Cardiac muscle cell (in vitro differentiated cells and primary cell): ENCODE measurements around the gene PRSS36. TPM values are rescaled to one million over a fixed set of nuclear protein-coding genes. Genes with fewer than 3 reads are reported as not detected.

Experiments used
- DNase-seq, 2 donors: peaks; one replicate each; pipeline versions ENCODE4 v3.0.0 to v3.0.0-alpha.2; 2010 to 2017; ENCODE audit warnings: low read depth in 1 of 2, low spot score in 1 of 2
- H3K27ac ChIP-seq: fragments of 200-600 bp; sonication (generic); 2 replicates; pipeline ENCODE4 v1.5.1; 2016
- H3K27me3 ChIP-seq: fragments of 200-600 bp; sonication (generic); 2 replicates; pipeline ENCODE4 v1.6.0; 2016; ENCODE audit warnings: control low read depth
- H3K36me3 ChIP-seq: fragments of 200-600 bp; sonication (generic); 2 replicates; pipeline ENCODE4 v1.5.1; 2016; ENCODE audit warnings: control low read depth
- H3K4me1 ChIP-seq: fragments of 200-600 bp; sonication (generic); 2 replicates; pipeline ENCODE4 v1.8.1; 2017; ENCODE audit warnings: low read depth, mild to moderate bottlenecking, mixed run types
- H3K4me3 ChIP-seq: fragments of 200-600 bp; sonication (generic); 2 replicates; pipeline ENCODE4 v1.5.1; 2016; ENCODE audit warnings: mild to moderate bottlenecking
- H3K9me3 ChIP-seq: fragments of 200-600 bp; sonication (generic); 2 replicates; pipeline ENCODE4 v1.5.1; 2017; ENCODE audit warnings: low read depth, mild to moderate bottlenecking, control low read depth
- polyA plus RNA-seq: library from polyadenylated mRNA; unstranded; fragments of >200 nt; fragmentation: Nextera tagmentation; extraction: Ambion mirVana; gene quantifications from 2 replicates; pipeline ENCODE4 v1.2.1, GENCODE V29; 2016
- total RNA-seq: library from RNA; depleted of rRNA; stranded (reverse); fragments of >200 nt; gene quantifications from 2 replicates; pipeline ENCODE4 v1.2.3, GENCODE V29; 2016
- TF ChIP-seq, protein P1 (sequence below): IDR thresholded peaks from 2 replicates; pipeline ENCODE4 v1.5.1; 2012; ENCODE audit warnings: low read depth, mild to moderate bottlenecking, low read length

Gene PRSS36
- total and polyA plus RNA-seq, 2 experiments from 2014 or later: 0.63 to 1.8 TPM

DNA sequence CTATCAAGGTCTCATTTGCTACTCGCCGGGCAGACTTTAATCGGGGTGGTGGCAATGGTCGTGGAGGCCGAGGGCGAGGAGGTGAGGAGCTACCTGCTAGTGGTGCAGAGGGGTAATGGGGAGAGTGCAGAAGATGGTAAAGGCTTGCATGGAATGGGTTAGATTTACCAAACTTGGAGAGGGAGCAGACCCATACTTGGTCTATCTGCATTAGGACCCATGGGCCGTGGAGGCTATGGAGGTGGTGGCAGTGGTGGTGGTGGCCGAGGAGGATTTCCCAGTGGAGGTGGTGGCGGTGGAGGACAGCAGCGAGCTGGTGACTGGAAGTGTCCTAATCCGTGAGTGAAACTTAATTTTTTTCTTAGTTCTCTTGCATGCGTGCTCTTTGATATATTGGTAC, 40.2 kb upstream of the PRSS36 start:
- no peaks in the 10 kb centered on the region for H3K27me3 ChIP-seq
- no peaks in the 10 kb centered on the region for H3K9me3 ChIP-seq
- H3K4me1 ChIP-seq: no peaks in the 10 kb centered on the region
- peaks cover 100% of the 10 kb centered on the region for H3K36me3 ChIP-seq
- H3K27ac ChIP-seq: no peak overlapping the region
- TF ChIP-seq, protein P1, sequence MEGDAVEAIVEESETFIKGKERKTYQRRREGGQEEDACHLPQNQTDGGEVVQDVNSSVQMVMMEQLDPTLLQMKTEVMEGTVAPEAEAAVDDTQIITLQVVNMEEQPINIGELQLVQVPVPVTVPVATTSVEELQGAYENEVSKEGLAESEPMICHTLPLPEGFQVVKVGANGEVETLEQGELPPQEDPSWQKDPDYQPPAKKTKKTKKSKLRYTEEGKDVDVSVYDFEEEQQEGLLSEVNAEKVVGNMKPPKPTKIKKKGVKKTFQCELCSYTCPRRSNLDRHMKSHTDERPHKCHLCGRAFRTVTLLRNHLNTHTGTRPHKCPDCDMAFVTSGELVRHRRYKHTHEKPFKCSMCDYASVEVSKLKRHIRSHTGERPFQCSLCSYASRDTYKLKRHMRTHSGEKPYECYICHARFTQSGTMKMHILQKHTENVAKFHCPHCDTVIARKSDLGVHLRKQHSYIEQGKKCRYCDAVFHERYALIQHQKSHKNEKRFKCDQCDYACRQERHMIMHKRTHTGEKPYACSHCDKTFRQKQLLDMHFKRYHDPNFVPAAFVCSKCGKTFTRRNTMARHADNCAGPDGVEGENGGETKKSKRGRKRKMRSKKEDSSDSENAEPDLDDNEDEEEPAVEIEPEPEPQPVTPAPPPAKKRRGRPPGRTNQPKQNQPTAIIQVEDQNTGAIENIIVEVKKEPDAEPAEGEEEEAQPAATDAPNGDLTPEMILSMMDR: no peak
- no peak overlapping the region for H3K4me3 ChIP-seq
- no peak for DNase-seq

DNA sequence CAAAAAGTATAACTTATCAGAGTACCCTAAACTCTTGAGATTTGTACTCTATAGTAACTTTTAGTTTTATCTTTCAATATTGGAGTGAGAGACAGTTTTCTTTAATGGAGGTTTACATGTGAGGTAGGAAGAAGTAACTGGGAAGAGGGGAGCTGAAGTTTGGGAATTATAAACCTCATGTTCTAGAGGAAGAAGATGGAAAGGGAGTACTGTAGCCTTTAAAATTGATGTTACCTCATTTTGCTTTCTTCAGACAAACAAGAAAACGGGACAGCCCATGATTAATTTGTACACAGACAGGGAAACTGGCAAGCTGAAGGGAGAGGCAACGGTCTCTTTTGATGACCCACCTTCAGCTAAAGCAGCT, 39.5 kb upstream of the PRSS36 start:
- H3K27ac ChIP-seq: no peak overlapping the region
- no peaks in the 10 kb centered on the region for H3K9me3 ChIP-seq
- peaks cover 99% of the 10 kb centered on the region for H3K36me3 ChIP-seq
- TF ChIP-seq, protein P1: no peak
- no peak overlapping the region for H3K4me3 ChIP-seq
- H3K27me3 ChIP-seq: no peaks in the 10 kb centered on the region
- no peak for DNase-seq
- H3K4me1 ChIP-seq: no peaks in the 10 kb centered on the region

DNA sequence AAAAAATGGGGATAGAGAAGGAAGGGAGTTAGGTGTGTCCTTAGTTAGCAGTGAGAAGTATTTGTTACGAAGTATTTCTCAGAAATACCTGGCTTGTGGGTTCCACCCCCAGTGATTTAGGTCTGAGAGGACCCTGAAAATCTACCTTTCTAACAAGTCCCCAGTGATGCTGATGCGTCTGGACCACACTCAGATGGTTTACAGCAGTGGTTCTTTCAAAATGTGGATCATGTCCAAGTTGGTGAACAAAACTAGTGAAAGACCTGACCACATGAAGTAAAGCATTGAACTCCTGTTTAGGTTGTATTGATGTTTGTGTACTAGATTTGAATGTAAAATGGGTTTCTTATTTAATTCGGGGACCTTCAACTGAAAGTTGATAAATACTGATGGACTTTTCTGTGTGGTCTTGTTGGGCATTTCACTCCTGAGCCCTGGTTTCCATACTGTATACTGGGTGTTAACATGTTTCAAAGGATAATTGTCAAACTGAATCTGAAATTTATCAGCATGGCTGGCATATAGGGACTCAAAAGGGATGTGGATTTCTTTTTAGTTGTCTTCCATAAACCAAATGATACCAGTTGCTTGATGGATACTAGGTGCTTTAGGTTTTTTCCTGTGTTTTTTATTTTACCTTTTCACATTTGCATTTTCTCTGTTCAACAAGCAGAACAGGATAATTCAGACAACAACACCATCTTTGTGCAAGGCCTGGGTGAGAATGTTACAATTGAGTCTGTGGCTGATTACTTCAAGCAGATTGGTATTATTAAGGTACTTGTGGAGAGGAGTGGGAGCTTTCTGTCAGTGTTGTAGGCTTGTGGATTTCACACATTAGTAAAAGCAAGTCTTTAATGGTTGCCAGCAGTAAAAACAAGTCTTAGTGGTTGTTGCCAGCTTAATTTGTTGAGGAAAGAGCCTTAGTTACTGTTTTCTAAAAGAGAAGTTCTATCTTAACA, 38.9 kb upstream of the PRSS36 start:
- Histone ChIP-seq H3K4me3 (no peak overlapping the region), H3K27me3 (no peaks in the 10 kb centered on the region), H3K27ac (no peak overlapping the region), H3K36me3 (peaks cover 97% of the 10 kb centered on the region), H3K9me3 (no peaks in the 10 kb centered on the region), H3K4me1 (no peaks in the 10 kb centered on the region)
- DNase-seq: no peak
- TF ChIP-seq, protein P1: no peak

DNA sequence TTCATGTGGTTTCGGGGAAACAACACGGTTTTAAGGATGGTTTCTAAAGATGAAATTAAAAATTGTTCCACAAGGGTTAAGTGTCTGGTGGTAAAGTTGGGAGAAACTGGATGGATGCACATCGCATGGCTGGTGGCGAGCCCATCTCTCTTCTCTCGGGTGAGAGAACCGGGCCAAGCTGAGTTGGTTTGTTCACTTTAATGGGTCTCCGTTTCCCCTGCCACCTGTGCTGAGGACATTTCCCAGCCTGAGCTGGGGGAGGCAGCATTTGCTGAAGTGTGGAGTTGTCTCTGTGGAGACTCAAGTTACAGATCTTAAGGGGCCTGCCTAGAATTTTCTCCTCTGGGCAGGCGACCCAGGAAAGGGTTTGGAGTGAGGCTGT, 37.9 kb upstream of the PRSS36 start:
- H3K36me3 ChIP-seq: peaks cover 97% of the 10 kb centered on the region

DNA sequence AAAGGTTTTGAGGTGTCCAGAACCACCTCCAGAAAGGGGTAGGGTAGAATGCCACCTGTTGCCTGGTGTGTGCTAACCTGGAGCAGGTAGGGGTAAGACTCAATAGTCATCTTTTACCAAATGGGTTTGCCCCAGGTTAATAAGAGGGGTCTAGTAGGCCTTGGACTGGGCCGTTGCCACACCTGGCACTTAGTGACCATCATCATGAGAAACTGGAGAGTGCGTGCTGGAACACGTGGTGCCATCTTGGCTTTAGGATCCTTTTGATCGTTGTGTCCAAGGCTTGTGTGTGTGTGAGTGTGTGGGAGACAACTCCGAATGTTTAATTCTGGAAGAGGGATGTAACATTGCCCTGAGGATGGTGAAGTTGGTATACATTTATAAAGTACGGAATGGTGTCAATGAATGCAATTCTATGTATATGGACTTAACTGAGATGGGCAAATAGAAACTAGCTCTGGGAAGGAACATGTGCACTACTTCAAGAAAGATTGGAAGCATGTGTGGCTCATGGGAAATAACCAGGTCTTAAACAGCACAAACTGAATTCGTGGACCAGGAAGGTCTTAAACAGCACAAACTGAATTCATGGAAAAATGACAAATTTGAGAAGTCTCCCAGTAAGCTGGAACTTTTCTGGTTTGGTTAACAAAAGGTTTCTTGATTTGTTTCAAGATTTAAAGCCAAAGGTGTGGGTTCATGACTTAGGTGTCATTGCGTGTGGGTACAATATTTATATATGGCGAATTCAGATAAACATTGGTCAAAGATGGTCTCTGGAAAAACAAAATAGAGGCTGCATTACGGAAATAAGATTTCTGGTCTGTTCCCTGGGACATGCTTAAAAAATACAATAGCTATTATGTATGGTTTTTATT, 37.3 kb upstream of the PRSS36 start:
- TF ChIP-seq, protein P1: no peak
- no peak for DNase-seq
- H3K27ac ChIP-seq: no peak overlapping the region
- peaks cover 7% of the 10 kb centered on the region for H3K4me1 ChIP-seq
- H3K9me3 ChIP-seq: no peaks in the 10 kb centered on the region
- peaks cover 96% of the 10 kb centered on the region for H3K36me3 ChIP-seq
- no peaks in the 10 kb centered on the region for H3K27me3 ChIP-seq
- H3K4me3 ChIP-seq: no peak overlapping the region

More for the DNA sequence above, 37.9 kb upstream of the PRSS36 start:
- no peaks in the 10 kb centered on the region for H3K9me3 ChIP-seq
- no peak for DNase-seq
- no peak overlapping the region for H3K27ac ChIP-seq
- H3K27me3 ChIP-seq: no peaks in the 10 kb centered on the region
- TF ChIP-seq, protein P1: no peak
- peaks cover under 1% of the 10 kb centered on the region for H3K4me1 ChIP-seq
- H3K4me3 ChIP-seq: no peak overlapping the region
